GM18526 (cell line): ENCODE results near the gene LHPP.

Source experiments
- POLR2A ChIP-seq: IDR thresholded peaks from 3 replicates; pipeline ENCODE4 v1.6.1; 2011; ENCODE audit not compliant: insufficient read length; ENCODE audit errors: extremely low read depth

The LHPP gene

DNA sequence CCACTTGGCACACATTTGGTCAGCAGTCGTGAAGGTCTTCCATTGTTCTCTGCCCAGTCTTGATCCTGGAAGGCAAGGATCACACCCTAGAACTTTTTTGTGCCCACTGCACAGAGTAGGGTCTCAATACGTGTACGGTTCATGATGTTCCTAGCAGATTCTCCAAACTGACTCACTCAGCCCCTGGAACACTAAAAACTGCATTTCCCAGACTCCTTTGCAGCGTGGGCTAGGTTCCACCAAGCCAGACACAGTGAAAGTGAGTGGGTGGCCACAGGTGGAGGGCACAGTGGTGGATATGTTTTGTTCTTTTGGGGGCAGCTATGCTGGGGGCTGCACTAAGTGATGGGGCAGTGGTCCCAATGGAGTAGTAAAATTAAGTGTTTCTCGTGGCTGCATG lies 1.5 kb upstream of the LHPP start:
- no peak for TF ChIP-seq POLR2A

DNA sequence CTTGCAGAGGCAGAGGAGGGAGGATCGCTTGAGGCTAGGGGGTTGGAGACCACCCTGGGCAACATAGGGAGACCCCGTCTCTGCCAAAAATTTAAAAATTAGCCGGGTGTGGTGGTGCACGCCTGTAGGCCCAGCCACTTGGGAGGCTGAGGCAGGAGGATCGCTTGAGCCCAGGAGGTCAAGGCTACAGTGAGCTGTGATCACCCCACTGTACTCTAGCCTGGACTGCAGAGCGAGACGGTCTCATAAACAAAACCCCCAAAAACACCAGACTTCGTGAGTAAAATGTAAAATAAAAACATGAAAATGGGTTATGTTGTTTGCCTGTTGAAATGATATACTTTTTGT lies 699 bp downstream of the LHPP start:
- no peak for TF ChIP-seq POLR2A

DNA sequence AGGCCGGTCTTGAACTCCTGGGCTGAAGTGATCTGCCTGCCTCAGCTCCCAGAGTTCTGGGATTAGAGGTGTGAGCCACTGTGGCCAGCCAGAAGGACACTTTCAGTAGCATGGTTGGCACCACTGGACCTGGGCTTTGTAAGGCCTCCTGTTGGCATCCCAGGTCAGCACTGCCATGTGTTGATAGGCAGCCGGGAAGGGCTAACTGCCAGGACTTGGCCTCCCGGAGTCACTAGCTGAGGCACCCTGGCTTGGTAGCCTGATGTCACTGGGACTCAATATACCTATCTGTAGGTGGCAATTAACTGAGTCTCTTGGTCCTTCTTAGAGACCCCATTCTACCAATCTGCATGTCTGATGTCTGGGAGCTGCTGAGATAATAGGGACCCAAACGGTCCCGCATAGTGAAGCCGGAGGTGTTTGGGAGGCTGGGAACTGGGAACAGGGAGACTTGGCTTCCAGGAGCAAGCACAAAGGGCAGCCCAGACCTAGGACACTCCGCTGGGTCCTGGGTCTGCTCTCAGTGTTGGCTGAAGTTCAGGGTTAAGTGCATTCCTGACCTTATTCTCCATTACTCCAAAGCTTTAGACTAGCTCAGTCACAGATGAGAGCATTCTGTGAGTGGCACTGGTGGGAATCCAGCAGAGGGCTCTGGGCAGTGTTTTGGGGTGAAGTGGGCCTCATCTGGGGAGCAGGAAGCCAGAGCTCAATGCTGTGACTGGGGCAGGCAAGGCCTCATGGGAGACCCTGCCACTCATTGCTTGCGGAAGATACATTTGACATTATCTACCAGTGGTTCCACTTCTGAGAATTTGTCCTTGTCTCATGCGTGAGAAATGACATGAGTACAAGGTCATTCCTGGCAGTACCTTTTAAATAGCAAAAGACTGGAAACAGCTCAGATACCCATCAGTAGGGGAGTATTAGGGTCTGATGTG lies 2.7 kb downstream of the LHPP start:
- TF ChIP-seq POLR2A: no peak

DNA sequence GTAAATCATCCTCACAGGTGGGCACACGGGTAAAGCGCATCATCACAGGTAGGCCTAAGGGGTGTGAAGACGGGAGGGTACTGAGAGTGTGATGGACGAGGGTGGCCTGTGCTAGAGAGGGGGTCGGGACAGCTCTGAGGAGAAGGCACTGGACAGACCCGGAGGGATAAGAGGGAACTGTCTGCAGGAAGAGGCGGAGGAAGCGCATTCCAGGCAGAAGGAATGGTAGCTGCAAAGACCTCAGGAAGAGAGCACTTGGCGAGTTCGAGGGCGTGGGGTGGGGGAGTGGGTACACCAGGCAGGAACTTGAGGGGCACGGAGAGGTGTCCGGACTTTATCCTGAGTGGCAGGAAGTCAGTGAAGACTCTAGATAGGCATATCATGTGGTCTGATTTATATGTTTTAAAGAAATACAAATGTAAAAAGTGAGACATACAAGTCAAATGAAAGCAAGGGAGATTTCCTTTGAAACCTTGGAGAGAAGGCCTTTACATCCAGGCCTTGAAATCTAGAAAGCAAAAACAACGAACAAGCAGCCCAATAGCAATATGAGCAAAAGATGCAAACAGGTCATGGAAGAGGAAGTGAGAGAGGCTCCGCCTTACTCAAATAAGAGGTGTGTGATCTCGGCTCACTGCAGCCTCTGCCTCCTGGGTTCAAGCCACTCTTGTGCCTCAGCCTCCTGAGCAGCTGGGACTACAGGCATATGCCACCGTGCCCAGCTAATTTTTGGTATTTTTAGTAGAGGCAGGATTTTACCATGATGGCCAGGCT lies 3.6 kb downstream of the LHPP start:
- no peak for TF ChIP-seq POLR2A

DNA sequence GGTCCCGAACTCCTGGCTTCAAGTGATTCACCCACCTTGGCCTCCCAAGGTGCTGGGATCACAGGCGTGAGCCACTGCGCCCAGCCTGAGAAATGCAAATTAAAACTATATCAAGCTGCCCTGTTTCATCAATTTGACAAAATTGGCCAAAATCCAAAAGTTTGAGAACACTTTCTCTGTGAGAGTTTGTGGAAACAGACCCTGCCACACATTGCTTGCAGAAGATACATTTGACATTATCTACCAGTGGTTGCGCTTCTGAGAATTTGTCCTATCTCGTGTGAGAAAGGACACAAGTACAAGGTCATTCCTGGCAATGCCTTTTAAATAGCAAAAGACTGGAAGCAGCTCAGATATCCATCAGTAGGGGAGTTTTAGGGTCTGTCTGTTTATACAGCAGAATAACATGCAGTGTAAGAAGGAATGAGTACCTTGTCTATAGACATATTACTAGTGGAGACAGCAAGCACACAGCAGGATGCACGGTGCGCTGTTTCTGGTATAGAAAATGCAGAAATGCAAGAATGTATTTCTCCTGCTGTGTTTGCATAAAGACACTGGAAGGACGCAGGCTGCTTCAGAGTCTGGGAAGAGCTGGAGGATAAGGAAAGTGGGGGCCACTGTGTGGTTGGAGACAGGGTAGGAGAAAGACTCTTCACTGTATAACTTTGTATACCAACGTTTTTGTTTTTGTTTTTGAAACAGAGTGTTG lies 4.3 kb downstream of the LHPP start:
- no peak for TF ChIP-seq POLR2A

DNA sequence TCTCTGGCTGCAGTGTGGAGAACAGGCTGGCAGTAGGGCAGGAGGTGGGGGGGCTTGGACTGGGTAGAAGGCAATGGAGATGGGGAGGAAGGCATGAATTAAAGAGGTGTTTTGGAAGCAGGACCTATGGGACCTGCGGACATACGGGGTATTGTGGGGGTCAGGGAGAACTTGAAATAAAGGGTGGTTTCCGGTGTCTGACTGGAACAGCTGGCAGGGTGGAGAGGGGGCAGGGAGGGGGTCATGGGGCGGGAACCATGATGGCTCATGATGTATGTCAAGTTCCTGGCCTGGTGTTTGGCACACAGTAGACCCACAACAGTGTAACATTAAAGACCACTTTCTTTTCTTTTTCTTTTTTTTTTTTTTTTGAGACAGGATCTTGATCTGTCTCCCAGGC lies 5.5 kb downstream of the LHPP start:
- TF ChIP-seq POLR2A: no peak

DNA sequence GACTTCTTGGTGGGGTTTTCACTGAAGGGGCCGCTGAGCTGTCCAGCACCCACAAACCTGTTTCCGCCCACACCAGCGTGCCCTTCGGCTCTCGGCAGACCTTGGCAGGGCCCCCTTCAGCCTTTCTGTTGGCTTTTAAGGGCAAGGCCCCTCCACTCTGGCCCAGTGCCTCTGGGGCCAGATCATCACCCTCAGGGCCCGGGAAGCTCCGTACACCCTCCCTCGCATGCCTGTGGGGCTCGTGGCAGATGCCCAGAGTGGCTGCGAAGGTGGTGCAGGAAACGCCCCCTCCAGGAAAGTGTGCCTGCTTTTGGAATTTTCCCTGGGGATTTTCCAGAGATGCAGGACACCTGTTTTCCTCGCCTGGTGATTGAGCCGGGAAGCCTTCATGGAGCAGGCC lies 7.0 kb downstream of the LHPP start:
- no peak for TF ChIP-seq POLR2A

DNA sequence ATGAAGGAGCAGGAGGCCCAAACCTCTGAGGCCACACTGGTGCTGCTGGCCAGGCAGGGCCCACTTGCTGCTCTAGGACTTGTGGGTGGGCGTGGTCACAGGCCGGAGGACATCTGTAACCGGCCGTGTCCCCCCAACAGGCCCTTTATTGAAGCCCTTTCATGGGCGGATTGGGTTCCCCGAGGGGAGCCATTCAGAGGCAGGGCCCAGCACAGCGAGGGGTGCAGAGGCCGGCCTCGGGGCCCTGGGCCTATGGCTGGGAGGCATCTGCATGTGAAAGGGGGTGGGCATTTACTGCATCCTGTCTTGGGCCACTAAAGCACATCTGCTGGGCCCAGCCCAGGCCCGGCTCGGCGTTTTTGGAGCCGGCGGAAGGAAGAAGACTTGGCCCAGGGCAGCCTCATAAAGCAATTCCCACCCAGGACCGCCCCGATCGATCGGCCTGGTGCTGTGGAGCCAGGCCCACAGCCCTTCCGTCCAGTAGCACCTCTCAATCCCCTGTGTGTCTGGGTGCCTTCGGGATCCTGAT lies 8.4 kb downstream of the LHPP start:
- no peak for TF ChIP-seq POLR2A

DNA sequence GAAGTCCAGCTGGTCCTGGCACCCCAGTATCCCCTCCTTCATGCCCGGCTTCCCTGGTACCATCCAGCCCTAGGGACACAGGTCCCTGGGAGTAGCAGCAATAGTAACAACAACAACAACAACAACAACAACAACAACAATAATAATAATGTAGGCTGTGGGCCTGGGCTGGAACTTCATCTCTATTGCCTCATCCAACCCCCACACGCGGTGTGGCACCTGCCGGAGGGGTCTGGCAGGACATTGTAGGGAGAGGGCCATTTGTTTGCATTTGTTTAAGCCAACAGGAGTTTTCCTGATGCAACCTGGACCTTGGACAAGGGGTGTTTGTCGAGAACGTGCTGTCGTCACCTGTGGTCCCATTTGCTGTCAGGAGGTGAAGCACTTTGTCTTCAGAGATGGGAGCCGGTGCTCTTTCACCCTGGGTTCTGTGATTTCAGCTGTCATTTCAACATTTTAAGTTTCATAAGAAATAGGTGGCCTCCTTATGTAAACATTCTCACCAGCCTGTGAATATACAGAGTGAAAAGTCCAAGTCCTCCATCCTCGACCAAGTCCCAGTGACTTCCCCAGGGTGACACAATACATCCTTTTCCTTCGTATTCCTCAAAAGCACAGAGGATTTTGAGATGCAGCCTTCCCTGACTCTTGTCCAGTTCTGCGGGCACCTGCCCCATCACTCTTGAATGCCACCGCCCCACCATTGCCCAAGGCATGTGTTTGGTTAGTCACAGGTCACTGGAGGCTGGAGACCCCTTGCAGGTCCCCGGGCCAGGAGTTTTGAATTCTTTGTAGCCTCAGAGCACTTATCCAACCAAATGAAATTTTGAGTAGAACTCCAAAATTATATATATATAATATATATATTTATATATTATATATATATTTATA lies 9.2 kb downstream of the LHPP start:
- TF ChIP-seq POLR2A: no peak

DNA sequence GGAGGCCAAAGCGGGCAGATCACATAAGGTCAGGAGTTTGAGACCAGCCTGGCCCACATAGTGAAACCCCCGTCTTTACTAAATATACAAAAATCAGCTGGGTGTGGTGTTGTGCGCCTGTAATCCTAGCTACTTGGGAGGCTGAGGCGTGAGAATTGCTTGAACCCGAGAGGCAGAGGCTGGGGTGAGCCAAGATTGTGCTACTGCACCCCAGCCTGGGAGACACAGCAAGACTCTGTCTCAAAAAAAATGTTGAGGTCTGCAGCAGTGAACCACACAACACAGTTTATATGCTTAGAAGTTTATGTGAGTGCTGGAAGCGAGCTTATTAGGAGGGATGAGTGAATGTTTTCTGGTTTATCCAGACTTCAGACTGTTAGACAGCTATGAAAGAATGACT lies 10.4 kb downstream of the LHPP start:
- no peak for TF ChIP-seq POLR2A

DNA sequence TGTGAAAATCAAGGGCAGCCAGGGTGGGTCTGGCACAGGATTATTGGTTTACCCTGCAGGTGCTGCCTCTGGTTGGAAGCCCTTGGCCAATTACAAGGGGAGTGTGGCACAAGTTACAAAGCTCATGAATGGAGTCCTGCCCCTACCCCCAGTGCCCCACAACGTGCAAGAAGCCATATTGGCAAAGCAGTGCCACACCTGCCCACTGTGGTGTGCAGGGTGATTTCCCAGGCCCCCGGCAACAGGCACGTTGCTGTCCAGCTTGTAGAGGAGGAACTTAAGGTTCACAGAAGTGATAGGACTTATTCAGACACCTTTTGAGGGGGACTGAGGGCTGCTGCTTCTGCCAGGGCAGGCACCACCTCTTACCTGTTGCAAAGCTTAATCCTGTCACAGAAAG lies 11.4 kb downstream of the LHPP start:
- no peak for TF ChIP-seq POLR2A

DNA sequence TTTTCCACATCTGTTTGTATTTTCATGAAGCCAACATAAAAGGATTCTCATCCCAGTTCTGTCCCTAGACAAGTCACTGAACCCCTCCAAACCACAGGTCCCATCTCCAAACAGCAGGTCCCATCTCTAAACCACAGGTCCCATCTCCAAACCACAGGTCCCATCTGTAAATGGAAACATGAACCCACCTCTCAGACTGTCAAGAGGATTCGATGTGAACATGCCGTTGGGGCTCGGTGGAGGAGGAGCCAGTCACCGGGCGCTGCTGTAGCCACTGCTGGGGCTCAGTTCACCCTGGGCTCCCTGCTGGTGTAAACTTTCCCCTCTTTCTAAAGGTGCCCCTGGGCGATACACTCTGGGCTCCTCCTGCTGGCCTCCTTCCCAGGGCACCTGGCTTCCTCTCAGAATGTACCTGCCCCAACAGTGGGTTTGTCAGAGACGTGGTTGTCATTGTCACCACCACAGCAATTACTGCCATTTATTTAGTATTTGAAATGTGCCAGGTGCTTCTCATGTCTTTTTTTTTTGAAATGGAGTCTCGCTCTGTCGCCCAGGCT lies 13.0 kb downstream of the LHPP start:
- TF ChIP-seq POLR2A: no peak

DNA sequence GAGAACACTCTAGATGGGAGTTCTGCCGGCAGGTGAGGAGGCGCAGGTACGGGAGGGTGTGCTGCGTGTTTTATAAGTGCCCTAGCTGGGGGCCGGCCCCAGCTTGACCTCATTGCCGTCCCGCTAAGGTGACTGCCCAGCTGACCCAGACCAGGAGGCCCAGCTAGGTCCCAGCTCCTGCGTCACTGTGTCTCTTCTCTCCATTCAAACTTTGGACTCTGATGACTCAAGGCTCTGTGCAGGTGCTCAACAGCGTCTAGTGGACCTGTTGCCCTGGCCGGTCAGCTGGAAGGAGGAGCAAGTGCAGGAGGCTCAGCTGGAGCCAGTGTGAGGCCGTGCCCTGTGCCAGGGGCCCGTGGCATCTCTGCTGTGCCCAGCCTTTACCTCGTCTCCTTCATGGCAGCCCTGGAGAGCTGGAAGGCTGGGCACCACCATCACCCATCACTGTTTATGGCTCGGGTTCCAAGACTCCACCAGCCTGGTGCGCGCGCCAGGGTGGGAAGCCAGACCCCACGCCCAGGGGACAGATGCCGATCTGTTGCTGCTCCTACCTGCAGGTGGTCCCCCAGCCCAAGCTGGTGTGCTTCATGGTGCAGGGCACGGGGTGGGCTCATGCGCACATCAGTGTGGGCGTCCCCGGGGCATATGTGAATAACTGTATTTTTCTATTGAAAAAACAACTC lies 14.6 kb downstream of the LHPP start:
- no peak for TF ChIP-seq POLR2A
